Measurements from ENCODE around the gene TNS3. TPM values are rescaled to one million over a fixed set of nuclear protein-coding genes. Genes with fewer than 3 reads are reported as not detected.

The TNS3 gene
- total and polyA plus RNA-seq, 2 donors (not counting 1 experiment from before 2014, with no cell fraction given): 11.4 to 77.5 TPM

- H3K4me3 ChIP-seq (ENCODE audit: control extremely low read depth in 1 of 5, extremely low read depth in 1 of 5, insufficient read depth in 1 of 5, low read depth in 2 of 5, low read length in 4 of 5): no peak overlapping the region
- H3K27me3 ChIP-seq (replicated peaks in 1 of 4; ENCODE audit: control extremely low read depth in 1 of 4, control insufficient read depth in 3 of 4, insufficient read depth in 4 of 4, low read length in 3 of 4): no peaks in the 10 kb centered on the region
- no peak overlapping the region for H3K27ac Mint-ChIP-seq
- H3K4me1 ChIP-seq (ENCODE audit: control insufficient read depth in 2 of 2, insufficient read depth in 2 of 2, low read length in 2 of 2): peaks cover 0 to 6% of the 10 kb centered on the region in 2 donors
- WGBS (ENCODE audit: insufficient coverage): no CpG with 5 or more reads among the region's 2 CpGs
- TF ChIP-seq EZH2 (IDR thresholded peaks at IDR 0.05; ENCODE audit: borderline replicate concordance, insufficient read depth, low read depth, low read length, poor library complexity, severe bottlenecking): no peak
- TF ChIP-seq CTCF (IDR thresholded peaks at IDR 0.05): no peak
- peaks cover 7% of the 10 kb centered on the region for H3K9me3 Mint-ChIP-seq (ENCODE audit: insufficient read depth)
- DNase-seq (no peak), ATAC-seq (ENCODE audit: low read depth) (no peak)
- H3K36me3 ChIP-seq (replicated peaks in 1 of 2; ENCODE audit: control extremely low read depth in 1 of 2, control insufficient read depth in 1 of 2, extremely low read depth in 1 of 2, insufficient read depth in 2 of 2, low read length in 1 of 2): no peaks in the 10 kb centered on the region
- no peaks in the 10 kb centered on the region for H4K20me1 ChIP-seq (ENCODE audit: control insufficient read depth, insufficient read depth, low read length, poor library complexity, severe bottlenecking)
- H3K9me3 ChIP-seq (ENCODE audit: control extremely low read depth in 1 of 3, control insufficient read depth in 2 of 3, insufficient read depth in 1 of 3, low read length in 2 of 3): peaks cover 0 to 21% (median 0%) of the 10 kb centered on the region in 3 donors
- H3K9ac ChIP-seq (ENCODE audit: low read length): no peak overlapping the region
- no peak overlapping the region for H3K4me3 Mint-ChIP-seq
- peaks cover 10% of the 10 kb centered on the region for H3K4me1 Mint-ChIP-seq
- POLR2A ChIA-PET: no interaction called here
- CTCF ChIA-PET: interaction anchor here (2.9 kb wide), 1 partner anchor 17 kb away, joined by 16 read pairs; no protein-coding TSS in a partner anchor
- intact Hi-C loops (cut with micrococcal nuclease): no loop called here
- no peak overlapping the region for H2AFZ ChIP-seq (ENCODE audit: insufficient read depth, low read depth, low read length, poor library complexity, severe bottlenecking)
- H3K27me3 Mint-ChIP-seq: no peaks in the 10 kb centered on the region
- H3K27ac ChIP-seq (ENCODE audit: low read length in 2 of 2): no peak overlapping the region
- H3K4me2 ChIP-seq (replicated peaks; ENCODE audit: low read depth, low read length, poor library complexity, severe bottlenecking): no peak overlapping the region
- H3K79me2 ChIP-seq (ENCODE audit: control insufficient read depth, insufficient read depth, low read length): no peaks in the 10 kb centered on the region
Observed at GRCh38 chr7:47249361-47249760, 332.6 kb downstream of the TNS3 start.

GRCh38 chr7:47248797-47249196, 333.1 kb downstream of the TNS3 start:
- H3K9ac ChIP-seq (ENCODE audit: low read length): no peak overlapping the region
- WGBS (ENCODE audit: insufficient coverage): 96% methylated on average over 3 of the region's 3 CpGs
- no peaks in the 10 kb centered on the region for H3K27me3 ChIP-seq (replicated peaks in 1 of 4; ENCODE audit: control extremely low read depth in 1 of 4, control insufficient read depth in 3 of 4, insufficient read depth in 4 of 4, low read length in 3 of 4)
- TF ChIP-seq EZH2 (IDR thresholded peaks at IDR 0.05; ENCODE audit: borderline replicate concordance, insufficient read depth, low read depth, low read length, poor library complexity, severe bottlenecking) (no peak), CTCF (IDR thresholded peaks at IDR 0.05) (no peak)
- peaks cover 7% of the 10 kb centered on the region for H3K9me3 Mint-ChIP-seq (ENCODE audit: insufficient read depth)
- H3K4me1 Mint-ChIP-seq: peaks cover 7% of the 10 kb centered on the region
- H3K9me3 ChIP-seq (ENCODE audit: control extremely low read depth in 1 of 3, control insufficient read depth in 2 of 3, insufficient read depth in 1 of 3, low read length in 2 of 3): peaks cover 0 to 18% (median 0%) of the 10 kb centered on the region in 3 donors
- no peak overlapping the region for H3K27ac ChIP-seq (ENCODE audit: low read length in 2 of 2)
- no peak overlapping the region for H3K27ac Mint-ChIP-seq
- POLR2A ChIA-PET: no interaction called here
- intact Hi-C loops (cut with micrococcal nuclease): no loop called here
- CTCF ChIA-PET: no interaction called here
- no peak overlapping the region for H3K4me3 Mint-ChIP-seq
- peaks cover 0 to 1% of the 10 kb centered on the region in 2 donors for H3K4me1 ChIP-seq (ENCODE audit: control insufficient read depth in 2 of 2, insufficient read depth in 2 of 2, low read length in 2 of 2)
- H3K36me3 ChIP-seq (replicated peaks in 1 of 2; ENCODE audit: control extremely low read depth in 1 of 2, control insufficient read depth in 1 of 2, extremely low read depth in 1 of 2, insufficient read depth in 2 of 2, low read length in 1 of 2): no peaks in the 10 kb centered on the region
- H3K27me3 Mint-ChIP-seq: no peaks in the 10 kb centered on the region
- H4K20me1 ChIP-seq (ENCODE audit: control insufficient read depth, insufficient read depth, low read length, poor library complexity, severe bottlenecking): no peaks in the 10 kb centered on the region
- H2AFZ ChIP-seq (ENCODE audit: insufficient read depth, low read depth, low read length, poor library complexity, severe bottlenecking): no peak overlapping the region
- H3K4me2 ChIP-seq (replicated peaks; ENCODE audit: low read depth, low read length, poor library complexity, severe bottlenecking): no peak overlapping the region
- no peaks in the 10 kb centered on the region for H3K79me2 ChIP-seq (ENCODE audit: control insufficient read depth, insufficient read depth, low read length)
- no peak overlapping the region for H3K4me3 ChIP-seq (ENCODE audit: control extremely low read depth in 1 of 5, extremely low read depth in 1 of 5, insufficient read depth in 1 of 5, low read depth in 2 of 5, low read length in 4 of 5)
- DNase-seq (no peak), ATAC-seq (ENCODE audit: low read depth) (no peak)

All from B cell (primary cell).